GM23338 (cell line): Measurements from ENCODE around the gene ZNF837. TPM values are rescaled to one million over a fixed set of nuclear protein-coding genes. Genes with fewer than 3 reads are reported as not detected.

Source experiments
- ATAC-seq: fragments of 200-7000 bp; cut with Tn5 transposase; 3 replicates; pipeline ENCODE4 v1.9.1; 2020
- DNase-seq: peaks from one replicate; pipeline ENCODE4 v3.0.0-alpha.2; 2015; ENCODE audit warnings: low spot score
- H2AFZ ChIP-seq: fragments of 200-600 bp; sonication (generic); 2 replicates; pipeline ENCODE4 v1.8.0; 2016; ENCODE audit warnings: antibody characterized with exemption, mild to moderate bottlenecking, moderate library complexity
- H3F3A ChIP-seq: fragments of 200-600 bp; sonication (generic); replicated peaks from 2 replicates; pipeline ENCODE4 v1.8.0; 2017; ENCODE audit warnings: antibody characterized with exemption, mixed run types, low read depth
- H3K27ac ChIP-seq: fragments of 200-600 bp; sonication (generic); 2 replicates; pipeline ENCODE4 v1.6.1; 2016; ENCODE audit warnings: low read depth
- H3K27me3 ChIP-seq: fragments of 200-600 bp; sonication (generic); 2 replicates; pipeline ENCODE4 v1.8.0; 2016; ENCODE audit warnings: mild to moderate bottlenecking, mixed run types, moderate library complexity; ENCODE audit not compliant: insufficient read depth
- H3K36me3 ChIP-seq: fragments of 200-600 bp; sonication (generic); 2 replicates; pipeline ENCODE4 v1.8.0; 2016; ENCODE audit warnings: mild to moderate bottlenecking; ENCODE audit not compliant: insufficient read depth
- H3K4me1 ChIP-seq: fragments of 200-600 bp; sonication (generic); 2 replicates; pipeline ENCODE4 v1.8.0; 2016; ENCODE audit warnings: mild to moderate bottlenecking, moderate library complexity; ENCODE audit not compliant: insufficient read depth
- H3K4me2 ChIP-seq: fragments of 200-600 bp; sonication (generic); 2 replicates; pipeline ENCODE4 v1.7.1; 2017; ENCODE audit warnings: mixed run types
- H3K4me3 ChIP-seq: fragments of 200-600 bp; sonication (generic); 2 replicates; pipeline ENCODE4 v1.6.1; 2016; ENCODE audit warnings: mixed run types
- H3K79me2 ChIP-seq: fragments of 200-600 bp; sonication (generic); replicated peaks from 2 replicates; pipeline ENCODE4 v1.8.0; 2017; ENCODE audit warnings: mild to moderate bottlenecking; ENCODE audit not compliant: insufficient read depth
- H3K9me2 ChIP-seq: fragments of 200-600 bp; sonication (generic); 2 replicates; pipeline ENCODE4 v1.8.0; 2017; ENCODE audit not compliant: insufficient read depth
- H4K20me1 ChIP-seq: fragments of 200-600 bp; sonication (generic); replicated peaks from 2 replicates; pipeline ENCODE4 v1.8.0; 2017; ENCODE audit warnings: mild to moderate bottlenecking; ENCODE audit not compliant: insufficient read depth
- H3K27ac Mint-ChIP-seq: 2 replicates; pipeline ENCODE4 v1.8.0; 2020; ENCODE audit warnings: inconsistent platforms, mild to moderate bottlenecking, moderate library complexity, mixed read lengths
- H3K27me3 Mint-ChIP-seq: 3 replicates; pipeline ENCODE4 v1.8.0; 2022; ENCODE audit warnings: low read depth, mild to moderate bottlenecking, moderate library complexity, mixed read lengths, inconsistent platforms; ENCODE audit not compliant: insufficient read depth, poor library complexity
- H3K36me3 Mint-ChIP-seq: 3 replicates; pipeline ENCODE4 v1.8.0; 2021; ENCODE audit warnings: low read depth, mild to moderate bottlenecking, inconsistent platforms, moderate library complexity, mixed read lengths
- H3K4me1 Mint-ChIP-seq: 3 replicates; pipeline ENCODE4 v1.8.0; 2020; ENCODE audit warnings: mild to moderate bottlenecking, inconsistent platforms, mixed read lengths
- H3K4me3 Mint-ChIP-seq: 3 replicates; pipeline ENCODE4 v1.8.0; 2021; ENCODE audit warnings: moderate library complexity, mild to moderate bottlenecking, inconsistent platforms, mixed read lengths
- H3K9me3 Mint-ChIP-seq: 3 replicates; pipeline ENCODE4 v1.8.0; 2020; ENCODE audit warnings: moderate library complexity, mild to moderate bottlenecking, inconsistent platforms, mixed read lengths
- CREB1 ChIP-seq: fragments of 250-450 bp; sonication (Bioruptor Pico); IDR thresholded peaks from 2 replicates; pipeline ENCODE4 v1.5.0; 2020; ENCODE audit warnings: low read depth, mild to moderate bottlenecking, moderate library complexity
- EZH2phosphoT487 ChIP-seq: fragments of 200-600 bp; sonication (generic); IDR thresholded peaks from one replicate; pipeline ENCODE4 v1.8.1; 2018; ENCODE audit warnings: antibody characterized with exemption; ENCODE audit not compliant: unreplicated experiment
- POLR2AphosphoS5 ChIP-seq: IDR thresholded peaks from 2 replicates; pipeline ENCODE4 v1.6.1; 2016; ENCODE audit warnings: antibody characterized with exemption, low read depth
- ZNF114 ChIP-seq: fragments of 250-450 bp; sonication (Bioruptor Pico); IDR thresholded peaks from 2 replicates; pipeline ENCODE4 v1.5.0; 2020; ENCODE audit warnings: mild to moderate bottlenecking, moderate library complexity
- polyA plus RNA-seq: library from polyadenylated mRNA; unstranded; fragments of >200 nt; fragmentation: Nextera tagmentation; extraction: Ambion mirVana; gene quantifications from 2 replicates; pipeline ENCODE4 v1.2.1, GENCODE V29; 2016
- total RNA-seq: library from RNA; depleted of rRNA; stranded (reverse); fragments of >200 nt; shearing (Covaris generic); gene quantifications from 2 replicates; pipeline ENCODE4 v1.2.3, GENCODE V29; 2014
- TF ChIP-seq, protein P1 (sequence below): IDR thresholded peaks from 2 replicates; pipeline ENCODE4 v1.6.1; 2016; ENCODE audit warnings: antibody characterized with exemption
- TF ChIP-seq, protein P2 (sequence below), 2 experiments: fragments of 200-600 bp in 1 of 2; sonication (generic) in 1 of 2; conservative IDR thresholded peaks; 2 replicates each; pipeline versions ENCODE4 v1.5.1 to v1.6.1; 2016 to 2017; ENCODE audit warnings: antibody characterized with exemption in 2 of 2, low read depth in 2 of 2, mild to moderate bottlenecking in 2 of 2, moderate library complexity in 1 of 2
- TF ChIP-seq, protein P3 (sequence below): IDR thresholded peaks from one replicate; pipeline ENCODE4 v1.6.1; 2018; ENCODE audit warnings: antibody characterized with exemption; ENCODE audit not compliant: unreplicated experiment
- TF ChIP-seq, protein P4 (sequence below): fragments of 250-450 bp; sonication (Bioruptor Pico); IDR thresholded peaks from 2 replicates; pipeline ENCODE4 v1.5.0; 2020; ENCODE audit warnings: mild to moderate bottlenecking, moderate library complexity

The ZNF837 gene
- total and polyA plus RNA-seq, 2 experiments from 2014 or later = 3.1 to 11.0 TPM

DNA sequence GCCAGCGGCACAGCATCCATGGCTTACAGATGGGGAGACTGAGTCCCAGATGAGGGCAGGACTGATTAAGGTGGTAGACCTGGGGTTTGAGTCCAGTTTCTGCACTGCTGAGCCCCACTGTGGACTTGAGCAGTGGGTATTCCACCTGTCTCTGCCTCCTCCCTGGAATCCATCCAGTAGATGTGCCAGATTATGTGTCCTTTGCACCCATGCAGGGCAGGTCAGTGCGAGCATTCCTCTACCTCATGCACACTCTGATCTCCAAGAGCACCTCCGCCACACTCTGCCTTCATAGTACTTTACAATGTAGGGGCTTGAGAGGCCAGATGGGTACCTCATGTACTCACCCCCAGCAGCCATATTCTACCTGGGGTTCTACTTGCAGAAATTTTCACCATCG, 44.0 kb downstream of the ZNF837 start:
- TF ChIP-seq ZNF114 (CRISPR knock-in tag) = no peak
- no peak for TF ChIP-seq POLR2AphosphoS5
- no peak for TF ChIP-seq CREB1 (CRISPR knock-in tag)
- no peak for TF ChIP-seq EZH2phosphoT487
- TF ChIP-seq, protein P1, sequence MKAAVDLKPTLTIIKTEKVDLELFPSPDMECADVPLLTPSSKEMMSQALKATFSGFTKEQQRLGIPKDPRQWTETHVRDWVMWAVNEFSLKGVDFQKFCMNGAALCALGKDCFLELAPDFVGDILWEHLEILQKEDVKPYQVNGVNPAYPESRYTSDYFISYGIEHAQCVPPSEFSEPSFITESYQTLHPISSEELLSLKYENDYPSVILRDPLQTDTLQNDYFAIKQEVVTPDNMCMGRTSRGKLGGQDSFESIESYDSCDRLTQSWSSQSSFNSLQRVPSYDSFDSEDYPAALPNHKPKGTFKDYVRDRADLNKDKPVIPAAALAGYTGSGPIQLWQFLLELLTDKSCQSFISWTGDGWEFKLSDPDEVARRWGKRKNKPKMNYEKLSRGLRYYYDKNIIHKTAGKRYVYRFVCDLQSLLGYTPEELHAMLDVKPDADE = no peak
- ATAC-seq (no peak), DNase-seq (no peak)
- Mint-ChIP-seq H3K9me3 (peaks cover 3% of the 10 kb centered on the region; the same call in 1 of the 3 replicates), H3K27me3 (peaks cover 3% of the 10 kb centered on the region), H3K4me3 (no peak overlapping the region), H3K4me1 (no peaks in the 10 kb centered on the region; the same call in 2 of the 3 replicates), H3K27ac (no peak overlapping the region), H3K36me3 (peaks cover 28% of the 10 kb centered on the region)
- Histone ChIP-seq H3K36me3 (no peaks in the 10 kb centered on the region), H3K27me3 (no peaks in the 10 kb centered on the region), H3K4me3 (no peak overlapping the region), H3K79me2 (no peaks in the 10 kb centered on the region), H3K9me2 (no peaks in the 10 kb centered on the region), H3F3A (no peaks in the 10 kb centered on the region), H3K27ac (no peak overlapping the region), H4K20me1 (peaks cover 4% of the 10 kb centered on the region; the same call in 1 of the 2 replicates), H3K4me1 (no peaks in the 10 kb centered on the region), H3K4me2 (no peak overlapping the region), H2AFZ (no peak overlapping the region)

DNA sequence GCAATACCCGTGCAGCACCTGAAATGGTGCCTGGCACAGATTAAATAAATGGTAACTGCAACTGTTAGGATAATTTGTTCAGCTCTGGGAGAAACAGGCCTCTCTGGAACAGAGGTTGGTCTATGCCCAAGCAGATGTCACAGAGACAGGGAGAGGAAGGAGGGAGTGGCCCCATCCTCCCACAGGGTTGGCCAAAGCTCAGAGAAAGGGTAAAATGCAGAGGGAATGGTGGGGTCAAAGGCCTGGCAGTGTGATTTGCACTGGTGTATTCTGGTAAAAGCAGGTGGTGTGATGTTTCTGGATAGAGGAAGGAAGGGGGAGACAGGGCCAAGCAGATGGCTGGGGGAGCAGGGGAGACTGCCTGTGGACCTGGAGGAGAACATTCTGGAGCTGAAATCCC, 44.6 kb downstream of the ZNF837 start:
- Histone ChIP-seq H3K36me3 (no peaks in the 10 kb centered on the region), H3K4me3 (no peak overlapping the region), H3K27ac (no peak overlapping the region), H2AFZ (no peak overlapping the region), H3K79me2 (no peaks in the 10 kb centered on the region), H3K4me1 (no peaks in the 10 kb centered on the region), H4K20me1 (peaks cover 4% of the 10 kb centered on the region; the same call in 1 of the 2 replicates), H3K4me2 (no peak overlapping the region), H3K9me2 (no peaks in the 10 kb centered on the region), H3K27me3 (no peaks in the 10 kb centered on the region), H3F3A (no peaks in the 10 kb centered on the region)
- no peak overlapping the region for H3K4me3 Mint-ChIP-seq
- H3K9me3 Mint-ChIP-seq = peaks cover 3% of the 10 kb centered on the region; the same call in 1 of the 3 replicates
- ATAC-seq (no peak), DNase-seq (no peak)
- peaks cover 28% of the 10 kb centered on the region for H3K36me3 Mint-ChIP-seq
- no peaks in the 10 kb centered on the region; the same call in 2 of the 3 replicates for H3K4me1 Mint-ChIP-seq
- peaks cover 3% of the 10 kb centered on the region for H3K27me3 Mint-ChIP-seq
- H3K27ac Mint-ChIP-seq = no peak overlapping the region
- no peak for TF ChIP-seq CREB1 (CRISPR knock-in tag)
- TF ChIP-seq, protein P2, sequence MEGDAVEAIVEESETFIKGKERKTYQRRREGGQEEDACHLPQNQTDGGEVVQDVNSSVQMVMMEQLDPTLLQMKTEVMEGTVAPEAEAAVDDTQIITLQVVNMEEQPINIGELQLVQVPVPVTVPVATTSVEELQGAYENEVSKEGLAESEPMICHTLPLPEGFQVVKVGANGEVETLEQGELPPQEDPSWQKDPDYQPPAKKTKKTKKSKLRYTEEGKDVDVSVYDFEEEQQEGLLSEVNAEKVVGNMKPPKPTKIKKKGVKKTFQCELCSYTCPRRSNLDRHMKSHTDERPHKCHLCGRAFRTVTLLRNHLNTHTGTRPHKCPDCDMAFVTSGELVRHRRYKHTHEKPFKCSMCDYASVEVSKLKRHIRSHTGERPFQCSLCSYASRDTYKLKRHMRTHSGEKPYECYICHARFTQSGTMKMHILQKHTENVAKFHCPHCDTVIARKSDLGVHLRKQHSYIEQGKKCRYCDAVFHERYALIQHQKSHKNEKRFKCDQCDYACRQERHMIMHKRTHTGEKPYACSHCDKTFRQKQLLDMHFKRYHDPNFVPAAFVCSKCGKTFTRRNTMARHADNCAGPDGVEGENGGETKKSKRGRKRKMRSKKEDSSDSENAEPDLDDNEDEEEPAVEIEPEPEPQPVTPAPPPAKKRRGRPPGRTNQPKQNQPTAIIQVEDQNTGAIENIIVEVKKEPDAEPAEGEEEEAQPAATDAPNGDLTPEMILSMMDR (conservative IDR thresholded peaks at IDR 0.05; ENCODE audit: low read depth in 2 of 2) = no peak
- TF ChIP-seq, protein P3, sequence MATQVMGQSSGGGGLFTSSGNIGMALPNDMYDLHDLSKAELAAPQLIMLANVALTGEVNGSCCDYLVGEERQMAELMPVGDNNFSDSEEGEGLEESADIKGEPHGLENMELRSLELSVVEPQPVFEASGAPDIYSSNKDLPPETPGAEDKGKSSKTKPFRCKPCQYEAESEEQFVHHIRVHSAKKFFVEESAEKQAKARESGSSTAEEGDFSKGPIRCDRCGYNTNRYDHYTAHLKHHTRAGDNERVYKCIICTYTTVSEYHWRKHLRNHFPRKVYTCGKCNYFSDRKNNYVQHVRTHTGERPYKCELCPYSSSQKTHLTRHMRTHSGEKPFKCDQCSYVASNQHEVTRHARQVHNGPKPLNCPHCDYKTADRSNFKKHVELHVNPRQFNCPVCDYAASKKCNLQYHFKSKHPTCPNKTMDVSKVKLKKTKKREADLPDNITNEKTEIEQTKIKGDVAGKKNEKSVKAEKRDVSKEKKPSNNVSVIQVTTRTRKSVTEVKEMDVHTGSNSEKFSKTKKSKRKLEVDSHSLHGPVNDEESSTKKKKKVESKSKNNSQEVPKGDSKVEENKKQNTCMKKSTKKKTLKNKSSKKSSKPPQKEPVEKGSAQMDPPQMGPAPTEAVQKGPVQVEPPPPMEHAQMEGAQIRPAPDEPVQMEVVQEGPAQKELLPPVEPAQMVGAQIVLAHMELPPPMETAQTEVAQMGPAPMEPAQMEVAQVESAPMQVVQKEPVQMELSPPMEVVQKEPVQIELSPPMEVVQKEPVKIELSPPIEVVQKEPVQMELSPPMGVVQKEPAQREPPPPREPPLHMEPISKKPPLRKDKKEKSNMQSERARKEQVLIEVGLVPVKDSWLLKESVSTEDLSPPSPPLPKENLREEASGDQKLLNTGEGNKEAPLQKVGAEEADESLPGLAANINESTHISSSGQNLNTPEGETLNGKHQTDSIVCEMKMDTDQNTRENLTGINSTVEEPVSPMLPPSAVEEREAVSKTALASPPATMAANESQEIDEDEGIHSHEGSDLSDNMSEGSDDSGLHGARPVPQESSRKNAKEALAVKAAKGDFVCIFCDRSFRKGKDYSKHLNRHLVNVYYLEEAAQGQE = no peak
- TF ChIP-seq, protein P4, sequence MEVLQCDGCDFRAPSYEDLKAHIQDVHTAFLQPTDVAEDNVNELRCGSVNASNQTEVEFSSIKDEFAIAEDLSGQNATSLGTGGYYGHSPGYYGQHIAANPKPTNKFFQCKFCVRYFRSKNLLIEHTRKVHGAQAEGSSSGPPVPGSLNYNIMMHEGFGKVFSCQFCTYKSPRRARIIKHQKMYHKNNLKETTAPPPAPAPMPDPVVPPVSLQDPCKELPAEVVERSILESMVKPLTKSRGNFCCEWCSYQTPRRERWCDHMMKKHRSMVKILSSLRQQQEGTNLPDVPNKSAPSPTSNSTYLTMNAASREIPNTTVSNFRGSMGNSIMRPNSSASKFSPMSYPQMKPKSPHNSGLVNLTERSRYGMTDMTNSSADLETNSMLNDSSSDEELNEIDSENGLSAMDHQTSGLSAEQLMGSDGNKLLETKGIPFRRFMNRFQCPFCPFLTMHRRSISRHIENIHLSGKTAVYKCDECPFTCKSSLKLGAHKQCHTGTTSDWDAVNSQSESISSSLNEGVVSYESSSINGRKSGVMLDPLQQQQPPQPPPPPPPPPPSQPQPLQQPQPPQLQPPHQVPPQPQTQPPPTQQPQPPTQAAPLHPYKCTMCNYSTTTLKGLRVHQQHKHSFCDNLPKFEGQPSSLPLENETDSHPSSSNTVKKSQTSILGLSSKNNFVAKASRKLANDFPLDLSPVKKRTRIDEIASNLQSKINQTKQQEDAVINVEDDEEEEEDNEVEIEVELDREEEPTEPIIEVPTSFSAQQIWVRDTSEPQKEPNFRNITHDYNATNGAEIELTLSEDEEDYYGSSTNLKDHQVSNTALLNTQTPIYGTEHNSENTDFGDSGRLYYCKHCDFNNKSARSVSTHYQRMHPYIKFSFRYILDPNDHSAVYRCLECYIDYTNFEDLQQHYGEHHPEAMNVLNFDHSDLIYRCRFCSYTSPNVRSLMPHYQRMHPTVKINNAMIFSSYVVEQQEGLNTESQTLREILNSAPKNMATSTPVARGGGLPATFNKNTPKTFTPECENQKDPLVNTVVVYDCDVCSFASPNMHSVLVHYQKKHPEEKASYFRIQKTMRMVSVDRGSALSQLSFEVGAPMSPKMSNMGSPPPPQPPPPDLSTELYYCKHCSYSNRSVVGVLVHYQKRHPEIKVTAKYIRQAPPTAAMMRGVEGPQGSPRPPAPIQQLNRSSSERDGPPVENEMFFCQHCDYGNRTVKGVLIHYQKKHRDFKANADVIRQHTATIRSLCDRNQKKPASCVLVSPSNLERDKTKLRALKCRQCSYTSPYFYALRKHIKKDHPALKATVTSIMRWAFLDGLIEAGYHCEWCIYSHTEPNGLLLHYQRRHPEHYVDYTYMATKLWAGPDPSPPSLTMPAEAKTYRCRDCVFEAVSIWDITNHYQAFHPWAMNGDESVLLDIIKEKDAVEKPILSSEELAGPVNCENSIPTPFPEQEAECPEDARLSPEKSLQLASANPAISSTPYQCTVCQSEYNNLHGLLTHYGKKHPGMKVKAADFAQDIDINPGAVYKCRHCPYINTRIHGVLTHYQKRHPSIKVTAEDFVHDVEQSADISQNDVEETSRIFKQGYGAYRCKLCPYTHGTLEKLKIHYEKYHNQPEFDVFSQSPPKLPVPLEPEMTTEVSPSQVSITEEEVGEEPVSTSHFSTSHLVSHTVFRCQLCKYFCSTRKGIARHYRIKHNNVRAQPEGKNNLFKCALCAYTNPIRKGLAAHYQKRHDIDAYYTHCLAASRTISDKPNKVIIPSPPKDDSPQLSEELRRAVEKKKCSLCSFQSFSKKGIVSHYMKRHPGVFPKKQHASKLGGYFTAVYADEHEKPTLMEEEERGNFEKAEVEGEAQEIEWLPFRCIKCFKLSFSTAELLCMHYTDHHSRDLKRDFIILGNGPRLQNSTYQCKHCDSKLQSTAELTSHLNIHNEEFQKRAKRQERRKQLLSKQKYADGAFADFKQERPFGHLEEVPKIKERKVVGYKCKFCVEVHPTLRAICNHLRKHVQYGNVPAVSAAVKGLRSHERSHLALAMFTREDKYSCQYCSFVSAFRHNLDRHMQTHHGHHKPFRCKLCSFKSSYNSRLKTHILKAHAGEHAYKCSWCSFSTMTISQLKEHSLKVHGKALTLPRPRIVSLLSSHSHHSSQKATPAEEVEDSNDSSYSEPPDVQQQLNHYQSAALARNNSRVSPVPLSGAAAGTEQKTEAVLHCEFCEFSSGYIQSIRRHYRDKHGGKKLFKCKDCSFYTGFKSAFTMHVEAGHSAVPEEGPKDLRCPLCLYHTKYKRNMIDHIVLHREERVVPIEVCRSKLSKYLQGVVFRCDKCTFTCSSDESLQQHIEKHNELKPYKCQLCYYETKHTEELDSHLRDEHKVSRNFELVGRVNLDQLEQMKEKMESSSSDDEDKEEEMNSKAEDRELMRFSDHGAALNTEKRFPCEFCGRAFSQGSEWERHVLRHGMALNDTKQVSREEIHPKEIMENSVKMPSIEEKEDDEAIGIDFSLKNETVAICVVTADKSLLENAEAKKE (CRISPR knock-in tag) = no peak
- no peak for TF ChIP-seq EZH2phosphoT487
